EH (cell line): ENCODE results near the gene ZNF480.
"Not testable (repeated sequence)": the region's sequence is repeated elsewhere in the genome, so short reads cannot be mapped to it uniquely, and the experiment has no call there.

Experiments
- DNase-seq: peaks from one replicate; pipeline ENCODE4 v3.0.0-alpha.2; 2015; ENCODE audit warnings: low read depth

Gene ZNF480

GRCh38 chr19:52339022-52339421 lies 42.1 kb downstream of the ZNF480 start:
- not testable (repeated sequence) for DNase-seq

GRCh38 chr19:52343548-52343947 lies 46.6 kb downstream of the ZNF480 start:
- DNase-seq, result peak; percentile 11

GRCh38 chr19:52345162-52345561 lies 48.2 kb downstream of the ZNF480 start:
- DNase-seq, result no peak

GRCh38 chr19:52351512-52351911 lies 54.5 kb downstream of the ZNF480 start:
- DNase-seq, result no peak

- DNase-seq, result no peak
Observed at GRCh38 chr19:52366414-52366824, 69.5 kb downstream of the ZNF480 start.

- peak; percentile 89 for DNase-seq
Observed at GRCh38 chr19:52369559-52370340, 72.8 kb downstream of the ZNF480 start, which contains the start of gene ZNF880. Gene ZNF880 (plus strand): TSS chr19:52369923. CDS start chr19:52369966, 43 bp downstream.

- DNase-seq, result no peak
Observed at GRCh38 chr19:52370341-52370710, 73.4 kb downstream of the ZNF480 start.
